Caki2 (cell line): ENCODE data around the gene UAP1L1. TPM values are rescaled to one million over a fixed set of nuclear protein-coding genes. Genes with fewer than 3 reads are reported as not detected.
"Not testable (repeated sequence)": the region's sequence is repeated elsewhere in the genome, so short reads cannot be mapped to it uniquely, and the experiment has no call there.

Source experiments
- DNase-seq: peaks from one replicate; pipeline ENCODE4 v3.0.0-alpha.2; 2015; ENCODE audit warnings: low read depth
- in situ Hi-C: cut with HindIII; loops from 2 replicates; pipeline ENCODE4 v1.10.0; 2016; ENCODE audit warnings: low sequenced_read_pairs, low pct_unique_long_range_greater_than_20kb, mixed read lengths
- total RNA-seq: library from RNA; depleted of rRNA; stranded (reverse); fragments of >200 nt; shearing (Covaris generic); gene quantifications from 2 replicates; pipeline ENCODE4 v1.2.3, GENCODE V29; 2014; ENCODE audit warnings: low replicate concordance; rRNA removed

Gene UAP1L1
- total RNA-seq, 1 experiment from 2014 or later: 2.1 TPM

DNA sequence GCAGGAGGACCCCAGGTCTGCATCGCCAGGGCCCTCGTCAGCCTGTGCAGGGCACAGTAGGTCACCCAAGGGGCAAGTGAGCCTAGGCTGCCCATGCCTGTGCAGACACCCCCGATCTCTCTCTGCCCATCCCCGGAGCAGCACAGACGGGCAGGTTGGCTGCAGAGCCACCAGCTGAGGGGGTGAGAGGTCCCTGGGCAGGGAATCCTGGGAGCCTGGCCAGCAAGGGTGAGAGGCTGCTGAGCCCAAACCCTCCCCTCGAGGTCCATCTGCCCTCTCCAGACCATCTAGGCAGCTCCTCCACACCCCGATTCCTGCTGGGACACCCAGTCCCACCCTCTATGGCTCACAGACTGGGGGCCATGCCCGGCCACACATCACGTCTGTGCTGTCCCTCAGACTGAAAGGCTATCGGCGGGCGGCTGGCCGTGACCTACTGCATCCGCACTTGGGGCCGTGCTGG, 40.0 kb downstream of the UAP1L1 start:
- in situ Hi-C loops: no loop called here
- no peak for DNase-seq

DNA sequence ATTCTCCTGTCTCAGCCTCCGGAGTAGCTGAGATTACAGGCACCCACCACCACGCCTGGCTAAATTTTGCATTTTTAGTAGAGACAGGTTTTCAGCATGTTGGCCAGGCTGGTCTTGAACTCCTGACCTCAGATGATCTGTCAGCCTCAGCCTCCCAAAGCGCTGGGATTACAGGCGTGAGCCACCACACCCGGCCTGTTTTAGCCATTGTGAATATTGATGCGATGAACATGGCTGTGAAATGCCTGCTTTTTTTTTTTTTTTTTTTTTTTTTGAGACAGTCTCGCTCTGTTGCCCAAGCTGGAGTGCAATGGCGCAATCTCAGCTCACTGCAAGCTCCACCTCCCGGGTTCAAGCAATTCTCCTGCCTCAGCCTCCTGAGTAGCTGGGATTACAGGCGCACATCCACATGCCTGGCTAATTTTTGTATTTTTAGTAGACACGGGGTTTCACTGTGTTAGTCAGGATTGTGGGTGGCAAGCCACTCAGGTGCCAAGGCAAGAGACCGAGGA, 40.8 kb downstream of the UAP1L1 start:
- DNase-seq, in situ Hi-C loops: not testable (repeated sequence)

DNA sequence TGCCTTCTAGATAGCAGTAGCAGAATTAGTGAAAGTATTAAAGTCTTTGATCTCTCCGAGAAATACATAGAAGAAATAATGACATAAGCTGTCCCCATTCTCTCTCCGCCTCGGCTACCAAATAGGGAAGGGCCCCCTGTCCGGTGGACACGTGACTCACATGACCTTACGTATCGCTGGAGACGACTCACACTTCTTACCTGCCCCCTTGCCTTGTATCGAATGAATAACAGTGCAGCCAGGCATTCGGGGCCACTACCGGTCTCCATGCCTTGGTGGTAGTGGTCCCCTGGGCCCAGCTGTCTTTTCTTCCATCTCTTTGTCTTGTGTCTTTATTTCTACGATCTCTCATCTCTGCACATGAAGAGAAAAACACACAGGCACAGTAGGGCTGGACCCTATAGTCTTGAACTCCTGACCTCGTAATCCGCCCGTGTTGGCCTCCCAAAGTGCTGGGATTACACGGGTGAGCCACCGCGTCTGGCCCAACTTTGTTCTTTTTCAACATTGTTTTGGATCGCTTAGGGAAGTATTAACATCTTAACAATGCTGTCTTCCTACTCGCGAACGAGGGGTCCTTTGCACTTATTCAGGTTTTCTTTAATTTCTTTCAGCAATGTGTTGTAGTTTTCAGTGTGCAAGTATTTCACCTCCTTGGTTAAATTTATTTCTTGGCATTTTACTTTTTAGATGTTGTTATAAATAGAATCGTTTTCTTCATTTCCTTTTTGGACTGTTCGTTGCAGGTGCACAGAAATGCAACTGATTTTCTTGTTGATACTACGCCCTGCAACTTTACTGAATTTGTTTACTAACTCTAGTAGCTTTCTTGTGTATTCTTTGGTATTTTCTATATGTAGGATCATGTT, 44.8 kb downstream of the UAP1L1 start:
- in situ Hi-C loops: not testable (repeated sequence)

DNA sequence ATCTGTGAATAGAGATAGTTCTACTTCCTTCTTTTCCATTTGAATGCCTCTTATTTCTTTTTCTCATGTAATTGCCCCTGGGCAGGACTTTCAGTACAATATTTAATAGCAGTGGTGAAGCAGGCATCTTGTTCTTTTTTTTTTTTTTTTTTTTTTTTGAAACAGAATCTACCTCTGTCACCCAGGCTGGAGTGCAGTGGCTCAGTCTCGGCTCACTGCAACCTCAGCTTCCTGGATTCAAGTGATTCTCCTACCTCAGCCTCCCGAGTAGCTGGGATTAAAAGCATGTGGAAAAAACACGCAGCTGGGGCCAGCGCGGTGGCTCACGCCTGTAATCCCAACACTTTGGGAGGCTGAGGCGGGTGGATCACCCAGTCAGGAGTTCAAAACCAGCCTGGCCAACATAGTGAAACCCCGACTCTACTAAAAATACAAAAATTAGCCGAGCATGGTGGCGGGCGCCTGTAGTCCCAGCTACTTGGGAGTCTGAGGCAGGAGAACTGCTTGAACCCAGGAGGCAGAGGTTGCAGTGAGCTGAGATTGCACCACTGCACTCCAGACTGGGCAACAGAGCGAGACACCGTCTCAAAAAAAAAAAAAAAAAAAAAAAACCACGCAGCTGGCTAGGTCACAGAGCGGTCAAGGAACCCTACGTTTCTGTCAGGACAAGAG, 45.6 kb downstream of the UAP1L1 start:
- peak; percentile 23 for DNase-seq
- in situ Hi-C loops: not testable (repeated sequence)

More for the DNA sequence above, 44.8 kb downstream of the UAP1L1 start:
- not testable (repeated sequence) for DNase-seq

DNA sequence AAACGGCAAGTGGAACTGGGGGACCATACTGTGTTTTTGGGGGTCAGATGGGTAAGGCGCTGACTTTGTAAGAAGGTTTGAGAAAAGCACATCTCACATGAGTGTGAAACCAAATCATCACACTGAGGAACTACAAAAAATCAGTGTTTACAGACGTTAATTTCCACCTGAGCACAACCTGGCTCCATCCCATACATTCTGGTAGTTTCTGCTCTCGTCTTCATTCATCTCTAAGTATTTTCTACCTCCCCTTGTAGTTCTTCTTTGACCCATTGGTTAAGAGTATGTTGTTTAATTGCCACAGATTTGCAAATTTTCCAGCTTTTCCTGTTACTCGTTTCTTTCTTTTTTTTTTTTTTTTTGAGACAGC, 46.1 kb downstream of the UAP1L1 start:
- in situ Hi-C loops: no loop called here
- DNase-seq: no peak

DNA sequence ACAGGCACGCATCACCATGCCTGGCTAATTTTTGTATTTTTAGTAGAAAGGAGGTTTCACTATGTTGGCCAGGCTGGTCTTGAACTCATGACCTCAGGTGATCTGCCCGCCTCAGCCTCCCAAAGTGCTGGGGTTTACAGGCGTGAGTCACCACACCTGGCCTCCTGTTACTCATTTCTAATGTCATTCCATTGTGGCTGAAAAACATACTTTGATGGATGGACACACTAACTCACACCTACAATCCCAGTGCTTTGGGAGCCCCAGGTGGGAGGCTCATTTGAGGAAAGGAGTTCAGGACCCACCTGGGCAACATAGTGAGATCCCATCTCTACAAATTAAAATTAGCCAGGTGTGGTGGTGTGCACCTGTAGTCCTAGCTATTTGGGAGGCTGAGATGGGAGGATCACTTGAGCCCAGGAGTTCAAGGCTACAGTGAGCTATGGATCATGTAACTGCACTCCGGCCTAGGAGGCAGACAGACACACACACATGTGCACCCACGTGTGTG, 46.7 kb downstream of the UAP1L1 start:
- in situ Hi-C loops, DNase-seq: not testable (repeated sequence)

DNA sequence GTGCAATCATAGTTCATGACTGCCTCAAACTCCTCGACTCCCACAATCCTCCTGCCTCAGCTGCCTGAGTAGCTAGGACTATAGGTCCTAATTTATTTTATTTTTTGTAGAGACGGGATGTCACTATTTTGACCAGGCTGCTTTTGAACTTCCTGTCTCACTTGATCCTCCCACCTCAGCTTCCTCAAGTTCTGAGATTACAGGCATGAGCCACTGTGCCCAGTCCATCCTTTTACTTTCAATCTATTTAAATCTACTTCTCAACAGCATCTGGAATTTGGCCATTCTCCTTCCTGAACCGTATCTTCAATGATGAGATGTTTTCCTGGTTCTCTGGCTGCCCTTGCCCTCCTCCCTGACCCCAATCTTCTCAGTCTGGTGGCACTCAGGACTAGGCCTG, 49.5 kb downstream of the UAP1L1 start:
- no peak for DNase-seq
- in situ Hi-C loops: no loop called here

DNA sequence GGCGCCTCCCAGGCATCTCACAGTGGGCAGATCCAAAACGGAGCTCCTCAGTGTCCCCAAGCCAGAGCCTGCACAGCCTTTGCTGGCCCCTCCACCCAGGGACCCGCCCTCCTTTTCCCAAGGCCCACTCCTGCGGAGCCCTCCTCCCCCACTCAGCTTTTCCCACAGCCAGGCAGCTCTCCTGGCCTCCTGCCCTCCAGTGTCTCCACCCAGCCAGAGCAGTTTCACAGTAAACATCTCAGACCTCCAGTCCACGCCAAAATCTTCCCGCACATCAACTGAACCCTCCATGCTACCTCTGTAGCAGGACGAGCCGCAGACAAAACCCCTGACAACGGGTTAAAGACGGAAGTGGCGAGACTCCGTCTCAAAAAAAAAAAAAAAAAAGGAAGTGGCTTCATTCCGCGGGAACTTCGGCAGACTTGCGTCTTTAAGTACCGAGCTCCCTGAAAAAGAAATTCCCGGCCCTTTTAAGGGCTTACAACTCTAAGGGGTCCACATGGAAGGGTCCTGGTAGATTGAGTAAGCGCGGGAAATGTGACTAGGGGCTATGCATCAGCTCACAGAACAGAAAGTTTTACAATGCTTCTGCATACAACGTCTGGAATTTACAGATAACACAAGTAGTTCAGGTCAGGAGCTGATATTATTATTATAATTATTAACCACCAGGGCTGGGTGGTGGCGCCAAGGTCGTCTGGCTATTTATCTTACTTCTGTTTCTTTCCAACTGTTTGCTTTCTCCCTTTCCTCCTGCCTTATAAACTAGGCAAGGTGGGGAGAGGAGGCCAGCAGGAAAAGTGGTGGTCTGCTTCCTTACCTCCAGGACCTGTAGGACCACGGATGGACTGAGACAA, 50.2 kb downstream of the UAP1L1 start:
- in situ Hi-C loops: no loop called here
- DNase-seq: peak; percentile 77

DNA sequence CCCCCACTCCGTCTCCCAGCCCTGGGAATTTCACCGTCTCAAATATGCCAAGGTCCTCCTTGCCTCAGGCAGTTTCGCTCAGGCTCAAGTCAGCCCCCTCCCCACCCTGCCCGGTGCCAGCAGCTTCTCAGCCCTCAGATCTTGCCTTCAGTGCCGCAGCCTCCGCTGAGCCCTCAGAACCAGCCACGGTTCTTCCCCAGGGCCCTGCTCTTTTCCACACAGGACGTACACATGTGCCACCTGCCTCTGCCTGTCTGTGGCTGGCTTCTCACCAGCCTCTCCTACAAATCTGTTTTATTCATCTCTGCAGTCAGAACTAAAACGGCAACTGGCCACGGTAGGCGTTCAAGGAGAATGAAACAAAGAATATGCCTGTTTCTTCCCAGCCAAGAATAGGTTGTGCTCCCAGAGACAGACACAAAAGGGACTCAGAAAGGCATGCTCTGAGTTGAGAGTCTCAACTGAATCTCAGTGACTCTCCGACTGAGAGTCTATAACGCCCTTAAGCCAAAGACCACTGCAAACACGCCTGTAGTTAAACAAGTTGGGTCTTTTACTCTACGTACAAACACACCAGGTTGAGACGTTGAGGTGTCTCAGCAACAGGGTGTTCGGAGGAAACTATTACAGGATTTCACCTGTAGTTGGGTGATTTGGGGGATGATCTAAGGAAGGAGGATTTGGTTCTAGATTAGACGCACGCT, 51.0 kb downstream of the UAP1L1 start:
- DNase-seq: no peak
- in situ Hi-C loops: no loop called here

DNA sequence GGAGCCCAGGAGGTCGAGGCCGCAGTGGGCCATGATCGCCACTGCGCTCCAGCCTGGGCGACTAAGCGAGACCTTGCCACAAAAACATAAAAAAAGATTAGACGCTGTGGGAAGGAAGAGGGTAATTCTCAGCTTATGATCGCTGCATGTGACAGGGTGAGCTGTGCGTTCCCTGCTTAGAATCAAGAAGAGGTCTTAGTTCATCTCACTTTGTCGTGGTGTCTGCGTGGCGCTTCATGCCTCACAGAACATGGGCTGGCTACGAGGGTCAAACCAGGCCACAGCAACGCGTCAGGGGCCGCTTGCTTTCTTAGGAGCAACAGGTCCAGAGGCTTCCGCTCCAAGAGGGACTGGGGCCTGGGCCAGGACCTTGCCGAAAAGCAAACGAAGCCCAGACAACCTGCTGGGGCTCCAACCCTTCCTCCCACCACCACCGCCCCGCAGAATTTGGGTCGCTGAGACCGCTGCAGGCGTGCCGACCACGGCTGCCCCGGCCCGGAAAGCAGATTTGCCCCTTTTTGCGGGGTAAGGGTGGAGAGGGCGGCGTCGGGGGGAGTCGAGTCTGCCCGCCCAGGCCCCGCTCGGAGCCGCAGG, 51.6 kb downstream of the UAP1L1 start:
- DNase-seq: peak; percentile 44
- in situ Hi-C loops: no loop called here

DNA sequence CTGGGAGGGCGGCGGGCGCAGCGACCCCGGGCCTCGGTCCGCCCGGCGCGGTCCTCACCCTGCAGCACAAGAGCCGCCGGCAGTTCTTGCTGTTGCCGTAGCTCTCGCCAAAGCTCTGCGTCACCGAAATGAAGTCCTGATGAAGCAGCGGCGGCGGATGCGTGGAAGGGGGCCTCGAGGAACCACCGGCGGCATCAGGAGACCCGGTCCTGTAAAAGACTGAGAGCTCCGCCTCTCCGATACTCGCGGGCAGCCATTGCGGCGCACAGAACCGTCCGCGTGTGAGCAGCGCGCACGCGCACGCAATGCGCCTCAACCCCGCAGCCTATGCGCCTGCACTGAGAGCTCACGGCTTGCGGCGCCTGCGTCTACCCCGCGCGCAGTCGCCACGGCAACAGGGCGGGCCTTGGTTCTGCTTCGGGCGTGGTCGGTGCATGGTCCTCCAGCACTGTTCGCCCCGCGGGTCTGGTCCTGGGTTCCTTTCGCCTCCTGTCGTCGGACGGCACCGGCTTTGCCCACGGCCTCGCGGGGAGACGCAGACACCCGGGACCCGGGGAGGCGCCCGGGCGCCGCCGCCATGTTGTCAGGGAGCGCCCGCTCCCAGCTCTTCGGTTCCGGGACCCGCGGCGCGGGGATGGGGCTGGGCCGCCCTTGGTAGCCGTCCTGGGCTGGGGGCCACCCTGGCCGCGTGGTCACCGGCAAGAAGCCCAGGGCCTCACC, 52.3 kb downstream of the UAP1L1 start:
- in situ Hi-C loops: no loop called here
- peak; percentile 87 for DNase-seq

DNA sequence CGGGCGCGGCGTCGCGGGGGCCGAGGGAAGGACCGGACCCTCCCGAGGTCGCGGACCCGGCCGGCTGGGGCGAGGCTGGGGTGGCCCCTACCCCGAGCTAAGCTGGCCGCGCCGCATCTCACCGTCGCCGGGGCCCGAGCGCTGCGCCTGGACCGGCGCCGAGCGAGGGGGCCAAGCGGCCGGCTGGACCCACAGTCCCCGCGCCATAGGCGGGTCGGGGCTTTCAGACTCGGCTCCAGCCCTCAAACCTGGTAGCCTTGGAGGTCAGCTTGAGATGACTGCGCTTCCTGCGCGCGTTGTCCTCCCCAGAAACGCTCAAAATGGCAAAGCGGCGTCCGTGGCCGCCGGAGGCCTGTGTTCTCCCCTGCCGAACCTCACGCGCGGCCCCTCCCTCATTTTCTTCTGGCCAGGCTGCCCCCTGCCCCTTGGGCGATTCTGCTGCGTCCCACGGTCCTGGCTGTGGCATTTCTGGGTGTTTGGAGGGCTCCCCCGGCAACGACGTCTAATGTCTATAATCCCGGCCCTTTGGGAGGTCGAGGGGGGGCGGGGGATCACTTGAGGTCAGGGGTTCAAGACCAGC, 52.9 kb downstream of the UAP1L1 start:
- DNase-seq: no peak
- in situ Hi-C loops: no loop called here

Other genes starting within 250 kb of the UAP1L1 start
- gene AJM1, start 235.0 kb upstream of the UAP1L1 start, total RNA-seq: 1.3 and 1.7 TPM in 2 replicates
- 125 and 127 TPM in 2 replicates for gene PHPT1, start 228.1 kb upstream of the UAP1L1 start, total RNA-seq
- gene MAMDC4, start 225.2 kb upstream of the UAP1L1 start, total RNA-seq: 0.17 TPM in 2 replicates
- 460 and 494 TPM in 2 replicates for gene EDF1, start 211.2 kb upstream of the UAP1L1 start, total RNA-seq
- gene TRAF2, start 191.0 kb upstream of the UAP1L1 start, total RNA-seq: 61.9 and 67.0 TPM in 2 replicates
- gene FBXW5, start 132.8 kb upstream of the UAP1L1 start, total RNA-seq: 139 and 152 TPM in 2 replicates
- not detected in 2 replicates for gene C8G, start 132.3 kb upstream of the UAP1L1 start, total RNA-seq
- not detected in 2 replicates for gene LCN12, start 125.2 kb upstream of the UAP1L1 start, total RNA-seq
- not detected in 2 replicates for gene PTGDS, start 100.0 kb upstream of the UAP1L1 start, total RNA-seq
- not detected in 2 replicates for gene LCNL1, start 94.5 kb upstream of the UAP1L1 start, total RNA-seq
- 129 and 137 TPM in 2 replicates for gene PAXX, start 85.1 kb upstream of the UAP1L1 start, total RNA-seq
- not detected in 2 replicates for gene CLIC3, start 80.9 kb upstream of the UAP1L1 start, total RNA-seq
- 19.0 and 23.5 TPM in 2 replicates for gene ABCA2, start 49.3 kb upstream of the UAP1L1 start, total RNA-seq
- not detected in 2 replicates for gene FUT7, start 45.4 kb upstream of the UAP1L1 start, total RNA-seq
- 31.8 and 45.1 TPM in 2 replicates for gene NPDC1, start 31.3 kb upstream of the UAP1L1 start, total RNA-seq
- not detected in 2 replicates for gene ENTPD2, start 23.5 kb upstream of the UAP1L1 start, total RNA-seq
- 51.2 and 55.0 TPM in 2 replicates for gene SAPCD2, start 7.0 kb upstream of the UAP1L1 start, total RNA-seq
- gene MAN1B1, start 9.5 kb downstream of the UAP1L1 start, total RNA-seq: 52.2 and 79.4 TPM in 2 replicates
- 118 and 163 TPM in 2 replicates for gene DPP7, start 37.2 kb downstream of the UAP1L1 start, total RNA-seq
- not detected in 2 replicates for gene GRIN1, start 61.6 kb downstream of the UAP1L1 start, total RNA-seq
- 1.8 and 3.0 TPM in 2 replicates for gene LRRC26, start 92.5 kb downstream of the UAP1L1 start, total RNA-seq
- gene TMEM210, start 94.5 kb downstream of the UAP1L1 start, total RNA-seq: not detected in 2 replicates
- 38.2 and 94.6 TPM in 2 replicates for gene ANAPC2, start 111.0 kb downstream of the UAP1L1 start, total RNA-seq
- 163 and 166 TPM in 2 replicates for gene SSNA1, start 111.2 kb downstream of the UAP1L1 start, total RNA-seq
- 13.9 and 15.2 TPM in 2 replicates for gene TPRN, start 123.2 kb downstream of the UAP1L1 start, total RNA-seq
- 57.6 and 83.9 TPM in 2 replicates for gene TMEM203, start 128.1 kb downstream of the UAP1L1 start, total RNA-seq
- 8.1 and 8.3 TPM in 2 replicates for gene NDOR1, start 128.2 kb downstream of the UAP1L1 start, total RNA-seq
- gene RNF208, start 144.7 kb downstream of the UAP1L1 start, total RNA-seq: not detected in 2 replicates
- 0.61 and 12.7 TPM in 2 replicates for gene CYSRT1, start 147.7 kb downstream of the UAP1L1 start, total RNA-seq
- gene RNF224, start 150.0 kb downstream of the UAP1L1 start, total RNA-seq: not detected in 2 replicates
- not detected in 2 replicates for gene SLC34A3, start 153.4 kb downstream of the UAP1L1 start, total RNA-seq
- gene TUBB4B, start 163.8 kb downstream of the UAP1L1 start, total RNA-seq: 909 and 1,000 TPM in 2 replicates
- not detected in 2 replicates for gene STPG3, start 173.8 kb downstream of the UAP1L1 start, total RNA-seq
- 84.1 and 92.6 TPM in 2 replicates for gene NELFB, start 177.8 kb downstream of the UAP1L1 start, total RNA-seq
- 35.1 and 51.9 TPM in 2 replicates for gene TOR4A, start 200.2 kb downstream of the UAP1L1 start, total RNA-seq
- gene NRARP, start 224.8 kb downstream of the UAP1L1 start, total RNA-seq: 0.17 and 2.0 TPM in 2 replicates